Measurements from ENCODE around the gene CA4.

The CA4 gene

DNA sequence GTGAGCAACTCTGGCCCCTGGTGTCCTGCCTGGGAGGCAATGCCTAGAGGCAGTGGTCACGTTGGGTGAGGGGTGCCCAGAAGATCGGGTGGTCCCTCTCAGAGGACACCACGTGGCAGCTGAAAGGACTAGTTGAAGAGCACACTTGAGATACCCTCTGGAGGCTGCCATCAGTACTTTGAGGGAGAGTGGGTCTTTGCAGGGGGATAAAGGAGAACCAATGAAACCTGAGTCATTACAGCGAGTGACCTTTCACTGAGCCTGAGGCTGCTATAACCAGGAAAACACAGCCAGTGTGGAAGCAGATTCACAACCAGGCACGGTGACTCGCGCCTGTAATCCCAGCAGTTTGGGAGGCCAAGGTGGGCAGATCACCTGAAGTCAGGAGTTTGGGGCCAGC, 18.9 kb downstream of the CA4 start:
- DNase-seq (ENCODE audit: extremely low read depth, low read depth) = no peak
- TF ChIP-seq, protein P1, sequence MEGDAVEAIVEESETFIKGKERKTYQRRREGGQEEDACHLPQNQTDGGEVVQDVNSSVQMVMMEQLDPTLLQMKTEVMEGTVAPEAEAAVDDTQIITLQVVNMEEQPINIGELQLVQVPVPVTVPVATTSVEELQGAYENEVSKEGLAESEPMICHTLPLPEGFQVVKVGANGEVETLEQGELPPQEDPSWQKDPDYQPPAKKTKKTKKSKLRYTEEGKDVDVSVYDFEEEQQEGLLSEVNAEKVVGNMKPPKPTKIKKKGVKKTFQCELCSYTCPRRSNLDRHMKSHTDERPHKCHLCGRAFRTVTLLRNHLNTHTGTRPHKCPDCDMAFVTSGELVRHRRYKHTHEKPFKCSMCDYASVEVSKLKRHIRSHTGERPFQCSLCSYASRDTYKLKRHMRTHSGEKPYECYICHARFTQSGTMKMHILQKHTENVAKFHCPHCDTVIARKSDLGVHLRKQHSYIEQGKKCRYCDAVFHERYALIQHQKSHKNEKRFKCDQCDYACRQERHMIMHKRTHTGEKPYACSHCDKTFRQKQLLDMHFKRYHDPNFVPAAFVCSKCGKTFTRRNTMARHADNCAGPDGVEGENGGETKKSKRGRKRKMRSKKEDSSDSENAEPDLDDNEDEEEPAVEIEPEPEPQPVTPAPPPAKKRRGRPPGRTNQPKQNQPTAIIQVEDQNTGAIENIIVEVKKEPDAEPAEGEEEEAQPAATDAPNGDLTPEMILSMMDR (IDR thresholded peaks at IDR 0.05; ENCODE audit: low read depth, low read length) = no peak

- TF ChIP-seq, protein P1 (IDR thresholded peaks at IDR 0.05; ENCODE audit: low read depth, low read length) = no peak
Measured at GRCh38 chr17:60169921-60170817, 20.4 kb downstream of the CA4 start.

GRCh38 chr17:60170835-60171752, 21.3 kb downstream of the CA4 start:
- DNase-seq (ENCODE audit: extremely low read depth, low read depth) = no peak
- TF ChIP-seq, protein P1 (IDR thresholded peaks at IDR 0.05; ENCODE audit: low read depth, low read length) = no peak

More at GRCh38 chr17:60169921-60170817, 20.4 kb downstream of the CA4 start:
- DNase-seq (ENCODE audit: extremely low read depth, low read depth) = peak; percentile 46

DNA sequence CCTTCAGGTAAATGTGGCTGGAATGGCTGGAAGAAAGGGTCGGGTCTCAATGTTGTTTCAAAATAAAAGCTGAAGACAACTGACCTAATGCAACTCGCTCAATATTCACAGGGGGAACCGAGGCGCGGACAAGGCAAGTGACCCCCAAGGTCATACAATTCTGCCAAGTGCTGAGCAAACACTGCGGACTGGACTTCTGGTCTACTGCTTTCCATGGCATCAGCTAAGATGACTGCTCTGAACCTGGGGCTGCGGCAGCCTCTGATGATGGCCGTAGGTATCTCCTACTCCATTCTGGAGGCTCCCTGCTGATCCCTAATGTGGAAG, 21.9 kb downstream of the CA4 start:
- TF ChIP-seq, protein P1 (IDR thresholded peaks at IDR 0.05; ENCODE audit: low read depth, low read length) = no peak
- DNase-seq (ENCODE audit: extremely low read depth, low read depth) = no peak

DNA sequence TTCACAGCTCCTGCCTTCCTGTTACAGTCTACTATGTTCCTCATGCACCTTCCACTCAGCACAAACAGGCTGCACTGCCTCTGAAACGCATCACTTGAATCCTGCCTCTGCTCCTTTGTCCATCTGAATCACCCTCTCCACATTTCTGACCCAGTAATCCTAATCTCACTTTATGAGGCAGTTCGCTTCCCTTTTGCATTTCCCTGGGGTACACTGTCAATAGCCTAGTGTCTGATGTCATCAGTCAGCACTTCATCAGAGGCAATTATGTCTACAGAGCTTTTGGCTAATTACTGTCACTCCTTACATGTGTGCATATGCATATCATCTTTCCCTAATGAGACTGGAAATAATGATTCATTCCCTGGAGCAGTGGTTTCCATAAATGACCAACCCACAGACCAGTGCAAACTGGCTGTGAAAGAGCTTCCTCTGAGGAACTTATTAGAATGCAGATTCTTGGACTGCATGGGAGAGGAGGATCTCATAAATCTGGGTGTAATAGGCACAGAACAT, 23.6 kb downstream of the CA4 start:
- DNase-seq (ENCODE audit: extremely low read depth, low read depth) = no peak
- TF ChIP-seq, protein P1 (IDR thresholded peaks at IDR 0.05; ENCODE audit: low read depth, low read length) = no peak

DNA sequence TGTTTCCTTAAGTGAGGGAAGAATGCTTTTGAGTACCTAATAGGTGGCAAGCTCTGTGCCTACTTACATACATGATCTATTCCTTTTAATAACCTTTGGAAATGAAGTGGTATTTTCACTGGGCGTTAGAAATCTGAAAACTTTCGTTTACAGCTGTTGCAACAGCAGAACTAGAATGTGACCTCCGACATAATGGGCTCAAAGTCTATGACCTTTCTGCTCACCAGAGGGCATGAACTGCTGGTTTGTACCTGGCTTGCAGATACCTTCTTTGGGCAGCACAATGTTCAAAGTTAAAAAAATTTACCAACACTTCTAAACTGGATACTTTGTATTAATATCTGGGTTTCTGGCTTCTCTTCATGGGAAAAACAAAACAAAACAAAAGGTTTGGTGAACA, 24.3 kb downstream of the CA4 start:
- no peak for DNase-seq (ENCODE audit: extremely low read depth, low read depth)
- TF ChIP-seq, protein P1 (IDR thresholded peaks at IDR 0.05; ENCODE audit: low read depth, low read length) = no peak

Measured in AG09319 (cell line).